Activated CD8-positive, alpha-beta memory T cell treated with anti-CD3 and anti-CD28 coated beads, Interleukin-2, amount 50 U/mL, for 24 hours (primary cell): ENCODE data around the gene LRP1B.

ENCODE experiments used
- DNase-seq: peaks from one replicate; pipeline ENCODE4 v3.0.0-alpha.2; 2020; ENCODE audit errors: extremely low read depth

The LRP1B gene

DNA sequence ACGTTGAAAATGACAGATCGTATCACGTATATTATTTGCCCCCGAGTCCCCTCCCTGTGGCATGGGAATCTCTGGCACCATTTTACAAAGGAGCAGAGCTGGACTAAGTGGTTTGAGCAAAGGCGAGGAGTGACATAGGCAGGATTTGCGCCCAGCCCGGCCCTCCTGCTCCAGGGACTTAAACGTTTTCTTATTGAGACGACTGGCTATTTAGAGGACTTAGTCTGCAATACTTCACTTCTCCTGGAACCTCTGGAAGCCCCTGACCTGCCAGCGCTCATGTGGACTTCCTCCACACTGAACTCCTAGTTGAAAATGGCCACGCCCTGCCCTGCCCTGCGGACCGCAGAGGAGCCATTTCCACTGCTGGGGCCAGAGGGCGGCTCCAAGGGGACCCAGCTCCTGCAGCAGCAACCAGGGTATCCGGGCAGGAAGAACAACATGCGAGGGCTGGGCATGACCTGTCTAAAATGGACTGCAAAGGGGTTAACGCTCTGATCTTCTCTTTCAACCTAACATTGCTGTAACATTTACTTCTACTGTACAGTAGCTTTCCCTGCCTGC, 690.7 kb downstream of the LRP1B start:
- DNase-seq, result no peak

DNA sequence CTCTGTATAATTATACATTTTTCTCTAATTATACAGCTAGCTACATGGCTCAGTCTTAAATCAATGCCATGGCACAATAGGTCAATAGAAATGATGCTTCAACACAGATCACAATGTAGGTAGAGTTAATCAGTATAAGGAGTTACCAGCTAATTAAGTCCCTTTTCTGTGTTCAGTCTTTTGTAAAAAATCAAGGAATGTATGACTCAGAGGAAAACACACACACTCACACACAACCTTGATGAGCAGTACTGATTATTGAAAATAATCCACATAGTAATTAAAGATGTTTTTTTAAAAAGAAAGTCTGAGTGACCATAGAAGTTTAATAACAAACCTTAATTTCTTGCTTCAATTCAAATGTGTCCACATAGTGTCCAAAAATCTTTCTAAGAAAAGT, 691.3 kb downstream of the LRP1B start:
- DNase-seq, result no peak

DNA sequence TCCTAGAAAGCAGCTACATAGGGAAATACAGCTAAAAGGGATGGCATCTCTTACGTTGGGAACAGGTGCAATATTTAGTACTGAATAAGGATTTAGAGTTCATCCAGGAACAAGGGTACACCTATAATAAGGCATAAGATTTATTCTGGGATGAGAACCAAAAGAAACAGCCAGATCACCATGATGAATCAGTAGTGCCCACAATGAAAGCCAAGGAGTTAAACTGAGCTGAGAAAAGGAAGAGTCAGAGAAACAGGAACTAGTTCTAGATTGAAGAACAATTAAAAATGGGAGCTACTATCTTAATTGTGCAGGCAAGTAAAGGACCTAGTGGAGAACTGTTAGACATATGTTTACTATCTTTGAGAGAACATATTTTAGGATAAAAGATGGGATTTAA, 692.3 kb downstream of the LRP1B start:
- no peak for DNase-seq

DNA sequence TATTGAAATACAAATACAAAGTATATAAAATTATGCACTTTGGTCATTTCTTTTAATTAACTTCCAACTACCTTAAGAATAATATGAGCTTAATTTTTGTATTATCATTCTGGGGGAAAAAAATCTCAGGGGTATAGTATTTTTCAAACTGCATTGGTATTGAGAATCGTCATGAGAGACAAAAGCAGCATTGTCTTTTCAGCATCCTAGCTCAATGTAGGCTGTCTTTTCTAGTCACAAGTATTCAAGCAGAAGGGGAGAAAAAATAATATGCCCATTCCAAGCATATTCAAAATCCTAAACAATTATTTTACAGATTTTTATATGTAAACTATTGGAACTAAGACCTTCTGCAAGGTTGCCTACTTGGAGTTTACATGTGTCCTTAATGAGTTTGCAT, 693.3 kb downstream of the LRP1B start:
- DNase-seq, result no peak

DNA sequence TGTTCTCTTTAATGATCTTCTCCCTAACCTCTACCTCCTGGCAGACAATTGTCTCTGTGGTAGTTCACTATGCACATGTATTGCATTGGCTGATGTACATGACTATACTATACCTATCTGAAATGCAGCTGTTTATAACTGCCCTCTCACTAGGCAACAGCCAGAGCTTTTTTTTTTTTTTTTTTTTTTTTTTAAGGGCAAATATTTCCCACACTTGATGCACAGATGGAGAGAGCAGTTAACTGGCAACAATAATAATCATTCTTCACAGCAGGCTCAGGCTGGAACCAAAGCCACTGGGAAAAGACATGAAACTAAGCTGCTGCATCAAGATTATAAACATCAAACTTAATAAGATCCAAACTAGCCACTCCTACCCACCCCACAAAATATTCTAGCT, 707.7 kb downstream of the LRP1B start:
- no peak for DNase-seq

DNA sequence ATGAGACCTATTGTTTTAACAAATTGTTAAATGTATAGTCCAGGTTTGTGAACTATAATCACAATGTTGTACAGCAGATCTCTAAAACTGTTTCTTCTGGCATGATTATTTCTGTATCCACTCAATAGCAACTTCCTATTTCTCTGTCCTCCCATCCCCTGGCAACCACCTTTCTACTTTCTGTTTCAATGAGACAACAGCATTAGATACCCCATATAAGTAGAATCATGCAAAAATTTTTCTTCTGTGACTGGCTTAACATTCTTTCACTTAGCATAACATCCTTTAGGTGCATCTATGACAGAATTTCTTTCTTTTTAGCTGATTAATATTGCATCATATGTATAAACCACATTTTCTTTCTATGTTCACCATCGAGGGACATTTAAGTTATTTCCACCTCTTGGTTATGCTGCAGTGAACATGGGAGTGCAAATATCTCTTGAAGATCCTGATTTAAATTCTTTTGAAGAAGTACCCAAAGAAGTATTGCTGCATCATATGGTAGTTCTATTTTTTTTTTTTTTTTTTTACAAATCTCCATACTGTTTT, 713.5 kb downstream of the LRP1B start:
- no peak for DNase-seq

DNA sequence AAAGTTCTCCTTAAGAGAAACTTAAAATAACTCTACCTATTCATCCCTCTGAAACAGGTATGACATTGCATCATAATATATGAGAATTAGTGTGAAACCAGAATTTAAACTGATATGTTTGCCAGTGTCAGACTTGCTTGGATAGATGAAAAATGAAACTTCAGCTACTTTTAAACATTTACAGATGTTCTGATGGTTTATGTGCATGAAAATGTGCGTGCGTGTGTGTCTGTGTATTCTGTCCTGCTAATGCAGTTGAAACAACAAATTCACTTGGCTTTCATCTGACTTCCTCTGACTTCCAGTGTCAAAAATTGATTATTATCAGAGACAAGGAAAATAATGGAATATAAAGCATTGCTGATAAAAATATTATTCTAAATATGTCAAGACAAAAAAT, 719.4 kb downstream of the LRP1B start:
- DNase-seq, result no peak

DNA sequence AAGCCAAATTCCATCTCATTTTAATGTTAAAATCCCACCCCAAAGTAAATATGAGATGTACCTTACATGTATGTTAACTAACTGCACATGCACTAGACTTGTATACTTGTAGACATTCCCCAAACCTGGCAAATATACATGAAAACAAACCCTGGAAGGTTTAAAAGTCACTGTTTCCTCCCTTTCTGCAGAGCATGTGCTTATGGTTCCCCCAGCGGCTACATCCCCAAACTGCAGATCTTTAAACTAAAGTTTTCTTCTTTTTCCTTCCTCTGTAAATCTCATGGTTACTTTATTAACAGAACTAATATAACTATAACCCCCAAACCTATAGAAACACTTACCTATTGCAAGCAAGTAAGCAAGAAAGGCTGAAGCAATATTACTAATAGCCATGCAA, 731.5 kb downstream of the LRP1B start:
- DNase-seq, result no peak

DNA sequence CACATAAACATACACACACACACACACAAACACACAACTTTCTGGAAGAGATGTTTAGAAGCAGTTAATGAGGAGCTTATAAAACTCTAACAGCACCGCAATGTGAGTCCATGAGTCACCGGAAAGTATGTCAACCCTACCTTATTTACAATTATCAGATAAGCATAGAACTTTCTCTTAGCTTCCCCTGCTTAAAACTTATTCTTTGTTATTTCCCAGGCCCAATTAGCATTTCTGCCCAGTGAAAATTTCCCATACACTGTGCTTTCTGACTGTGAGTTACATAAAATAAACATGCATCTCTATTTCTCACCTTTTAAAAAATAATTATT, 737.6 kb downstream of the LRP1B start:
- DNase-seq, result no peak

DNA sequence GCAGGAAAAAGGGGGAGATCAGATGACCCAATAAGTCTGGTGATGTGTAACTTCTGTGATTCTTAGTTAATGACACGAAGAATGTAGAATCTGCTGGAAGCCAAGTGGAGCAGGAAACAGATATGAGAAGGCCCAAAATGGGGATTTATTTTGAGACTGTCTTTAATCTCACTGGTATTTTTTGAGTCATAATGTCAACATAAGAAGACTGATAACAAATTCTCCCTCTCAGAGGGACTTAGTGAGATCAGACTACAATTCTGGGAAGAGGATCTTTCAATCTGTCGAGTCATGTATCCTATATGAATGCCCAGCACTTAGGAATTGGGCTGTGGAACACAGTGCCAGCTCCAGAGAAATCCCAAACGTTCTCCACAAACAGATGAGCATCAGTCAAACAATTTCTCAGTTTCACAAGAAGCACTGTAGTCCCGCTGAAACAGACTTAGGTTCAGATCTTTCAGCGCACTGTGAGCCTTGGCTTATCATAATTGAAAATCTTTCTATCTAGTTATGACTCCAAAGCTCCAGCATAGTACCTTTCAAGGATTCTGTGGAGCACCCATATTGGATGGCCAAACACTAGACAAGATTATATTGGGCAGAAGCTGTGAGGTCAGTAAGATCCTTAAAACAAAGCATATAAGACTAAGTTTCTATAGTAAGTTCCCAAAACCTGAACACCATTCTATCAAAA, 738.2 kb downstream of the LRP1B start:
- DNase-seq, result no peak

DNA sequence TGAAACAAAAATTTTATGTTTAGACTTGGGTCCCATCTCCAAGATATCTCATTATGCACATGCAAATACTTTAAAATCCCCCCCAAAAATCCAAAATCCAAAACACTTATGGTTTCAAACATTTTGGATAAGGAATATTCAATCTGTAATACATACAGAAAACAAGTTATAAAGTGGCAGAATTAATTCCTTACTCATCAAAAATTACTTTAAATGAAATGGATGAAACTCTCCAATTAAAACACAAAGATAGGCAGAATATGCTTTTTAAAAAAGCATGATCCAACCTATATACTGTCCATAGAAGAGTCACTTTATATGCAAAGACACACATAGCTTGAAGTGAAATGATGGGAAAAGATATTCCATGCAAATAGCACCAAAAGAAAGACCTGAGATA, 744.6 kb downstream of the LRP1B start:
- no peak for DNase-seq

DNA sequence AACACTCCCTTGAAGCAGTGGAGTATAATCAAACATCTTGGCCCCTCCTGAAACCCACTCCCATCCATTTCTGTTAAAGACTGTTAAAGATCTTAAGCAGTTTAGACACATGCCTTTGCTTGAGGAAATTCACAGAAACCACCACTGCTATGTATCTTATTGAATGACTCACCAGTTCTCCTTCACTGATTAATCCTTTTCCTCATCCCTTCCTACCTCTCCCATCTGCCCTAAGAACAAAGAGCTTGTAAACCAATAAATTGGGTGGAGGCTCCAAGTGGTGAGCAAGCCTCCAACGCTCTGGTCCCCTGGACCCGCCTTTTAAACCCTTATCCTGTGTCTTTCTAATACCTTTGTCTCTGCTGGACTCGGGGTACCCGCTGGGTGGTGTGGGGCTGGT, 746.1 kb downstream of the LRP1B start:
- DNase-seq, result no peak

DNA sequence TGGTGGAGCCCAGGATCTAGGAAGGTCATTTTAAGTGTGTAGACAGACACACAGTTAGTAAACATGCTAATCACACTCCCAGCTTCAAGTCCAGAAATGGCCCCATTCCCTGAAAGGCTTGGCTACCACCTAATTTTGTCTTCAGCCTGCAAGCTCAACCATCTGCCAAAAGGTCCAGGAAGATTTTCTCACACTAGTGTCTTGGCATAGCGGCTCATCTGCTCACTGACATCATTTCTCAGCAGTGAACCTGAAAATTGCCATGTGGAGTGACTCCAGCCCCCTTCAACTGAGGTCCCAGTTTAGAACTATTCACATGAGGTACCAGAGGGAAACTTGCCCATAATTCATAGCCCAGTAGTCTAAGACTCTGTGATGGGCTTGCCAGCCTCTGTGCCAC, 748.9 kb downstream of the LRP1B start:
- no peak for DNase-seq

DNA sequence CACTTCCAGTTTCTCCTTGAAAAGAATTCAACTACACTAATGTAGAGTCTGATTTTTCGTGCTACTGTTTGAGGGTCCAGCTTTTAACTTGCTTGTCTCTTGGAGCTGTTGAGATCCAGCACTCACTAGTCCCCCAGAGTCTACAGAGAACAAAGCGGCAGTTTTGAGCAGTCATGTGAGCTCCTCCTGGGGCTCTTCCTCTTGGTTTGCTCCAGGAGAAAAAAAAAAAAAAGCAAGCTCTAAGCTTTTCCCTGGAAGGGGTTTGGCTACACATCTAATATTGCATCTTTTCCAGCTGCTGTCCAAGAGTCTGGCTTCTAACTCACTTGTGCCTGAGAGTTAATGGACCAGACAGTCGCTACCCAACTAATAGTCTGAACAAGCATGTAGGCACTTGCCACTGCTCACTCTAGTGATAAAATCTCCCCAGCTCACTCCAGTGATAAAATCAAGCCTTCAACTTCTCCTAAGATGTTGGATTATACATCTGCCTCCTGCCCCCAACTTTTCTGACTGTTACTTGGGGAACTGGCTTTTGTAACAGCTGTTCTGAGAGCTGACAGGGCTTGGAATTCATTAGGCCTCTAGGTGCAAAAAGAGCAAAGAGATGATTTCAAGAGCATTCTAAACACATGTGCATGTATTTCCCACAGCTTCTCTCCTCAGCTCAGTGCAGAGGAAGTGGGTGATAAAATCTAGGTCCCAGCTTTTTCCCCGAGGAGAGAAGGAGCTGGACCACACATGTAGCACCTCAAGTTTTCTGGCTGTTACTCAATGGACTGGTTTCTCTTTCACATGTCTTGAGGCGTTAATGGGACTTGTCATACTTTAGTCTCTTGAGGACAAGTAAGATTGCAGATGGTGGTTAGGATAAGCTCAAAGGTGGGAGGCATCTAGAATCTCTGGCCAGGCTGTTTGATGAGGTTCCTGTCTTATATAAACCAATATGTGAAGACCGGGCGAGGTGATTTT, 750.5 kb downstream of the LRP1B start:
- no peak for DNase-seq

DNA sequence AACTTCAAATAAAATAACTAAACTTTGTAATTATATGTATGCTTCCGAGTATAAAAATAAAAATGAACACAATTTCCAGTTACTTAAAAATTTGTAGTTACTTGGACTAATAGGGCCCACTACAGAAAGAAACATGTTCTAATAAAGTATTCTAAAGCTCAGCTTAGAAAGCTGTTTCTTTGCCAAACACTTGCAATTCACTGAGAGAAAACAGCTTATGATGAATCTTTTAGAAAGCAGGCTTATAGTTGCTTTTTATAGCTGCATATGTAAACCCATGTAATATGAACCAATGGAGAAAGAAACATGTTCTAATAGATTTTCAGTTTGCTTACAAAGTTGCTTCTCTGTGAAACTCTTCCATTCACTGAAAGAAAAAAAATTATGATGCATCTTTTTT, 766.0 kb downstream of the LRP1B start:
- no peak for DNase-seq

DNA sequence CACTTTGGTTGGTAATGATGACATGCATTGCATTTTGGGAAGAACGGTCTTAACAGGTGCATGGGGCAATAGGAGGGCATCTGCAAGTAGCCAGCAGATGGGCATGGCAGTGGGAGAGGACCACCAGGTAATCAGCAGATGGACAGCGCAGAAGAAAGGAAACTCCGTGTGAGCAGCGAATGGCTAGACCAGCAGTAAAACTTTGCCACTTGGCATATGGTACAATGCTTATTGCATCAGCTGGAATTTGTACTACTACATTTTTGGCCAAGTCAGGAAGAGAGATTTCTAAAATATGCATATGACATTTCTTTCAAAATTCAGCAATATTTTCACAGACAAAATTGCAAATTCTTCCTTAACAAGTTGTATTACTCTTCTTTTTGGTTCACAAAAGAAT, 768.5 kb downstream of the LRP1B start:
- DNase-seq, result no peak

DNA sequence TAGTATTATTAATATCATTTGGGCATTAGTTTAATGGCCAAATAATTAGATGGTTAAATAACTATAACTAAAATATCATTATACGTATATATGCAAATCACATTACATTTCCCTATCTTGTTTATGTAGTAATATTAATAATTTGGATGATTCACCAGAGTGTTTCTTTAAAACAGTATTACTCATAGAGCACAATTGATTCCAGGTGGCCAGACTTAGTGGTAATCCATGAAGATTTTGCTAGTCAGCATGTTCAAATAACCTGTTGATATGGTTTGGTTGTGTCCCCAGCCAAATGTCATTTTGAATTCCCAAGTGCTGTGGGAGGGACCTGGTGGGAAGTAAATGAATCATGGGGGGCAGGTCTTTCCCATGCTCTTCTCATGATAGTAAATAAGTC, 782.3 kb downstream of the LRP1B start:
- no peak for DNase-seq

DNA sequence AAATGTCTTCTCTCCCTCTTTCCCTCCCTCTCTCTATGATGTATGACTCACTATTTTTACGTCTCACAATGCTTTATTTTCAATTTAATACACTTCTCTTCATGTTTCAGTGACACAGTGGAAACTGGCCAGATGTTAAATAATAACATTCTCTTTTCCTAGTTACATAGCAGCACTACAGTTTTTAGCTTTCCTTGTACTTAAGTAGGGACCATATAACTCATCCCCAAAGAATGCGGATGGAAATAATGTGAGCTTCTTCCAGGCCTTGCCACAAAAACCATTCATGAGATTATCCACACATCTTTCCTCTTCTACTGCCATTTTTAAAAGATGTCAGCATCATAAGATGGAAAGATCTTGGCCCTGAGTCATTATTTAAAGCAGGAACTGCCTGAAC, 789.4 kb downstream of the LRP1B start:
- no peak for DNase-seq

DNA sequence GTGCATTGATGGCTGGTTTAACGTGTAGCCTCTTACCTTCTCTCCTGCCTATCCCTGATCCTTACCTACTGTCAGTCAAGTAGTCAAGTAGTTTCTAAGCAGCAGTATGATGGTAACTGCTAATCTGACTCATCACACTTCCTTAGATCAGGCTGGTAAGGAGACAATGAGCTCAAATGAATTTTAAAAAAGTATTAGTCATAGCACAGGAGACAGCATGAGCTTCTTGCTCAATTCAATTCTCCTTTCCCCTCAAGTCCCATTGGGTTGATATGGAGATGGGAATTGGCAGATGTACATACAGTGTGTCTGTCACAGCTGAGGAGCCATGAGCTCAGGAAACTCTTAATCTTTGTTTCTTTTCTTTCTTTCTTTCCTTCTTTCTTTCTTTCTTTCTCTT, 799.7 kb downstream of the LRP1B start:
- DNase-seq, result no peak

DNA sequence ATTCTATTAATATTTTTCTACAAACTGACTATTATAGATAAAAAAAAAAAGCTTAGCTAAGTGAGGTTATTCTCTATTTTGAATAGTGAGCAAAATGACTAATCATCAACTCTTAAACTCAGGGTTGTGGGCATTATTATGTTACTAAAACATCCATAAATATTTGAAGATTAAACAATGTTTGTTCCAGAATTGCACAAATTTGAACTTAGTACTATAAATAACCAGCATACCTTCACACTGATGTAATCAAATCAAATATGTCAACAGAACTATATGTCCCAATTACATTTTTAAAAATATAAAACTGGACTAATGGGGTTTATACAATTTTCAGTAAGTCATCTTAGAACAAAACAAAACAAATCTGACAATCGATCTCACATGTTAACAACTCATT, 800.9 kb downstream of the LRP1B start:
- no peak for DNase-seq

DNA sequence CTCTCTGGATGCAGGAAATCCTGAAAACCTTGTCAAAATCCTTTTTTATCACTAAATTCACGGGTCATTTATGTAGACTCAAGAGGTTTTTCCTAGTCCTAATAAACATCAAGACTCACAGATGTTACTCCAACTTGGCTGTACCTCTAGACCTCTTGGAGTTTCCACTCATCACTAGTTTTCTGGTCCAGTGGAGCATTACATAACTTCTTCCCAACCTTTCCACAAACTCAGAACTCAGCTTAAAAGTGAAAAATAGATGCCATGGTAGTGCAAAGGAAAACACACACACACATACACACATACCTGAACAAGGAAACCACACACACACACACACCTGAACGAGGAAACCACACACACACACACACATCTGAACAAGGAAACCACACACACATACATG, 807.2 kb downstream of the LRP1B start:
- no peak for DNase-seq

DNA sequence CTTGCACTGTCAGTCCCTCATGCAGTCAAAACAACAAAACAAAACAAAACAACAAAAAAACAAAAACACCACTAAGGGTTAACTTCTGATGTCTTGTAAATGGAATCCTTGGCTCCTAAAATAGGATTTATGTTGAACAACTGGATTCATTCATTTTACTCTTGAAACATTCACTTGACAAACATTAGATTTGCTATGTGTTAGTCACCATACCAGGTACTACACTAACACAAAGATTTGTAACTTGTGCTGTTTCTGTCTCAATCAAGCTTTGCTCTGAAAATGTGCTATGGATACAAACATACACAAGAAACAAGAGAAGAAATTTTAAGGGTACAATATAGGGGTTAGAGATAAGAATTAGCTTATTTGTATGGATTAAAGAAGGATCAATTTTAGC, 812.8 kb downstream of the LRP1B start:
- no peak for DNase-seq

DNA sequence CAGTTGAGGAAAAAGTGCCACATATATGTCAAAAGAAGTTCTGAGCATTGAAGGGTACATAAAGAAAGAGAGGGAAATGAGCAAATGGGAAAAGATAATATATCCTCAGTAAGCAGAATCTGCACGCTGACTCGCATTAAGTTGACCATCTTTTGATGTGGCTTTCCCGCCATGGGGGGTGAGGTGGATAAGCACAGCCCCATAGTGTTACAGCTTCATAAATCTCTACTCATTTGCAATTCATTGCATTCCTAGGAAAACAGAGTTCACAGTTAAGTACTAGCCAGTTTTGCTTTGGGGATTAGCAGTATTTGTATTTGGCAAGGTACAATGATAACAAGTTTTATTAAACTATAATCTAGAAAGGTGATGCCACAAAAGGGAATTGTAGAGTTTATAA, 814.2 kb downstream of the LRP1B start:
- DNase-seq, result no peak
